GM12892 (cell line): ENCODE data around the gene HNRNPR.

Experiments used
- POLR2A ChIP-seq: IDR thresholded peaks from 2 replicates; pipeline ENCODE4 v1.6.1; 2011; ENCODE audit warnings: low read depth, low read length, control low read depth
- POLR2AphosphoS5 ChIP-seq: IDR thresholded peaks from 2 replicates; pipeline ENCODE4 v1.6.1; 2011; ENCODE audit warnings: low read depth, low read length, control low read depth
- TAF1 ChIP-seq: IDR thresholded peaks from 2 replicates; pipeline ENCODE4 v1.6.1; 2011; ENCODE audit warnings: low read depth, mild to moderate bottlenecking, control low read depth, low read length, borderline replicate concordance

DNA sequence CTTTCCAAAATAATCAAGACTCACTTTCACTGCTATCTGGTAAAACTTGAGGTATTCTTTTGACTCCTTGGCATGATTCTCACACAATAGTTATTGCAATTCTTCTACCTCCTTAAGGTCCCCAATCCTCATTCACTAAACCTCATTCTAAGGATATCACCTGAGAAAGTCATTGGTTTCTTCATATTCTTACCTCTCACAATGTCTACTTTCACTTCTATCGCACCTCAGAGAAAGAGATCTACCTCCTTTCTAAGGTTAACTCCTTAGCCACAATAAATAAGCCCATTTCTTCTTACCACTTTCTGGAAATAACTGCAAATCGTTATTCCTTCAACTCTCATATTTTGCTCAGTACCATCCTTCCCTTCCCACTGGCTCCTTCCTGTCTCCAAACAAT is 18.7 kb downstream of the HNRNPR start:
- no peak for TF ChIP-seq POLR2A
- no peak for TF ChIP-seq TAF1
- TF ChIP-seq POLR2AphosphoS5 = no peak
